HEK293 (cell line): ENCODE measurements around the gene TANC1.

Experiments
- CTCF ChIP-seq: fragments of 450-650 bp; formaldehyde crosslinking; IDR thresholded peaks from 2 replicates; pipeline ENCODE4 v1.5.1; 2016; ENCODE audit warnings: missing biosample characterization, missing genetic modification characterization
- KLF10 ChIP-seq: fragments of 450-650 bp; IDR thresholded peaks from 2 replicates; pipeline ENCODE4 v1.5.1; 2018; ENCODE audit warnings: missing biosample characterization, mild to moderate bottlenecking, missing genetic modification characterization

- TF ChIP-seq KLF10 (no peak), CTCF (tag by site-specific recombination) (no peak)
Observed at GRCh38 chr2:159069229-159069628, 100.8 kb downstream of the TANC1 start.
